Liver (tissue), 9 donors: ENCODE data around the gene CAMSAP1. TPM values are rescaled to one million over a fixed set of nuclear protein-coding genes. Genes with fewer than 3 reads are reported as not detected.

Experiments
- DNase-seq: peaks from one replicate; pipeline ENCODE4 v3.0.0-alpha.2; 2017; ENCODE audit warnings: low spot score
- H3K27ac ChIP-seq, 2 donors: one replicate each; pipeline ENCODE4 v1.7.0; 2013; ENCODE audit warnings: inconsistent platforms in 2 of 2, low read length in 2 of 2, control low read depth in 1 of 2, low read depth in 1 of 2, mild to moderate bottlenecking in 1 of 2
- H3K27me3 ChIP-seq, 4 donors: one replicate each; pipeline versions ENCODE4 v1.6.1 to v1.7.0; 2013; ENCODE audit warnings: low read length in 3 of 4, inconsistent platforms in 1 of 4, mild to moderate bottlenecking in 1 of 4, moderate library complexity in 1 of 4; ENCODE audit not compliant: control insufficient read depth in 4 of 4, insufficient read depth in 4 of 4
- H3K36me3 ChIP-seq, 4 donors: one replicate each; pipeline versions ENCODE4 v1.6.1 to v1.7.0; 2013; ENCODE audit warnings: low read length in 3 of 4, mild to moderate bottlenecking in 3 of 4, low read depth in 1 of 4, moderate library complexity in 1 of 4; ENCODE audit not compliant: control insufficient read depth in 4 of 4, insufficient read depth in 3 of 4
- H3K4me1 ChIP-seq, 4 donors: one replicate each; pipeline versions ENCODE4 v1.6.1 to v1.7.0; 2013; ENCODE audit warnings: low read length in 3 of 4, mild to moderate bottlenecking in 3 of 4, moderate library complexity in 1 of 4; ENCODE audit not compliant: control insufficient read depth in 4 of 4, insufficient read depth in 4 of 4
- H3K4me3 ChIP-seq, 3 donors: one replicate each; pipeline versions ENCODE4 v1.6.1 to v1.7.0; 2013; ENCODE audit warnings: low read length in 3 of 3, control low read depth in 1 of 3, low read depth in 1 of 3, mild to moderate bottlenecking in 1 of 3
- H3K9ac ChIP-seq, 2 donors: one replicate each; pipeline ENCODE4 v1.7.0; 2013; ENCODE audit warnings: low read length in 2 of 2, mild to moderate bottlenecking in 2 of 2, moderate library complexity in 2 of 2, control low read depth in 1 of 2, low read depth in 1 of 2
- H3K9me3 ChIP-seq, 4 donors: one replicate each; pipeline versions ENCODE4 v1.6.1 to v1.7.0; 2013; ENCODE audit warnings: low read length in 3 of 4; ENCODE audit not compliant: control insufficient read depth in 4 of 4
- EGR1 ChIP-seq, 2 donors: IDR thresholded peaks; 2 replicates each; pipeline ENCODE4 v1.6.1; 2016 to 2018; ENCODE audit warnings: antibody characterized with exemption in 2 of 2, low read depth in 2 of 2
- FOXA1 ChIP-seq: IDR thresholded peaks from 2 replicates; pipeline ENCODE4 v1.6.1; 2016; ENCODE audit warnings: antibody characterized with exemption
- FOXA2 ChIP-seq: IDR thresholded peaks from 2 replicates; pipeline ENCODE4 v1.6.1; 2016; ENCODE audit warnings: antibody characterized with exemption
- GABPA ChIP-seq, 2 donors: IDR thresholded peaks in 1 of 2; conservative IDR thresholded peaks in 1 of 2; 2 replicates each; pipeline ENCODE4 v1.6.1; 2016; ENCODE audit warnings: antibody characterized with exemption in 2 of 2, mild to moderate bottlenecking in 1 of 2, moderate library complexity in 1 of 2
- HNF4A ChIP-seq, 2 donors: conservative IDR thresholded peaks; 2 replicates each; pipeline ENCODE4 v1.6.1; 2016; ENCODE audit warnings: antibody characterized with exemption in 2 of 2, mild to moderate bottlenecking in 2 of 2
- HNF4G ChIP-seq: IDR thresholded peaks from 2 replicates; pipeline ENCODE4 v1.6.1; 2016; ENCODE audit warnings: antibody characterized with exemption
- JUND ChIP-seq, 2 donors: IDR thresholded peaks; 2 replicates each; pipeline ENCODE4 v1.6.1; 2016; ENCODE audit warnings: antibody characterized with exemption in 2 of 2
- NR2F2 ChIP-seq: IDR thresholded peaks from 2 replicates; pipeline ENCODE4 v1.6.1; 2016; ENCODE audit warnings: antibody characterized with exemption
- RAD21 ChIP-seq, 2 donors: IDR thresholded peaks; 2 replicates each; pipeline ENCODE4 v1.6.1; 2016; ENCODE audit warnings: antibody characterized with exemption in 2 of 2, mild to moderate bottlenecking in 2 of 2
- RXRA ChIP-seq, 2 donors: IDR thresholded peaks; 2 replicates each; pipeline ENCODE4 v1.6.1; 2017 to 2018; ENCODE audit warnings: antibody characterized with exemption in 2 of 2, mild to moderate bottlenecking in 1 of 2
- SP1 ChIP-seq: IDR thresholded peaks from 2 replicates; pipeline ENCODE4 v1.6.1; 2018; ENCODE audit warnings: antibody characterized with exemption, mild to moderate bottlenecking
- TAF1 ChIP-seq: conservative IDR thresholded peaks from 2 replicates; pipeline ENCODE4 v1.6.1; 2016; ENCODE audit warnings: antibody characterized with exemption, mild to moderate bottlenecking
- YY1 ChIP-seq: IDR thresholded peaks from 2 replicates; pipeline ENCODE4 v1.6.1; 2016; ENCODE audit warnings: antibody characterized with exemption, mild to moderate bottlenecking
- WGBS: extraction: QIAGEN DNeasy Blood & Tissue Kit; methylation state at CpG from one replicate; pipeline ENCODE4 v1.1.7; 2013; 5-methylcytosine and 5-hydroxymethylcytosine counted together
- polyA plus RNA-seq, 2 donors: library from polyadenylated mRNA; stranded (reverse) in 1 of 2; unstranded in 1 of 2; fragments of 200-250 nt in 1 of 2; fragments of >200 nt in 1 of 2; fragmentation: Nextera tagmentation in 1 of 2; extraction: Ambion mirVana in 1 of 2; gene quantifications; one replicate each; pipeline versions ENCODE4 v1.2.1 to v1.2.3, GENCODE V29; 2013 to 2015
- total RNA-seq, 2 donors: library from RNA; depleted of rRNA; stranded (reverse); fragments of >200 nt; gene quantifications; one replicate each; pipeline ENCODE4 v1.2.3, GENCODE V29; 2014
- TF ChIP-seq, protein P1 (sequence below): fragments of 150-350 bp; IDR thresholded peaks from 2 replicates; pipeline ENCODE4 v1.5.1; 2017; ENCODE audit warnings: improper control_type of control experiment, low read depth, low read length; ENCODE audit not compliant: missing input control
- TF ChIP-seq, protein P2 (sequence below): IDR thresholded peaks from 2 replicates; pipeline ENCODE4 v1.6.1; 2016; ENCODE audit warnings: antibody characterized with exemption
- TF ChIP-seq, protein P3 (sequence below): IDR thresholded peaks from 2 replicates; pipeline ENCODE4 v1.6.1; 2016; ENCODE audit warnings: antibody characterized with exemption, mild to moderate bottlenecking
- TF ChIP-seq, protein P4 (sequence below): IDR thresholded peaks from 2 replicates; pipeline ENCODE4 v1.6.1; 2016; ENCODE audit warnings: antibody characterized with exemption
- TF ChIP-seq, protein P5 (sequence below): IDR thresholded peaks from 2 replicates; pipeline ENCODE4 v1.6.1; 2016; ENCODE audit warnings: antibody characterized with exemption
- donor health status: healthy.
- donor health status: healthy.
- donor health status: healthy.
- donor health status: healthy.
- donor health status: healthy.

CAMSAP1 gene
- total and polyA plus RNA-seq, 4 donors, result 0.97 to 6.4 (median 5.1) TPM

DNA sequence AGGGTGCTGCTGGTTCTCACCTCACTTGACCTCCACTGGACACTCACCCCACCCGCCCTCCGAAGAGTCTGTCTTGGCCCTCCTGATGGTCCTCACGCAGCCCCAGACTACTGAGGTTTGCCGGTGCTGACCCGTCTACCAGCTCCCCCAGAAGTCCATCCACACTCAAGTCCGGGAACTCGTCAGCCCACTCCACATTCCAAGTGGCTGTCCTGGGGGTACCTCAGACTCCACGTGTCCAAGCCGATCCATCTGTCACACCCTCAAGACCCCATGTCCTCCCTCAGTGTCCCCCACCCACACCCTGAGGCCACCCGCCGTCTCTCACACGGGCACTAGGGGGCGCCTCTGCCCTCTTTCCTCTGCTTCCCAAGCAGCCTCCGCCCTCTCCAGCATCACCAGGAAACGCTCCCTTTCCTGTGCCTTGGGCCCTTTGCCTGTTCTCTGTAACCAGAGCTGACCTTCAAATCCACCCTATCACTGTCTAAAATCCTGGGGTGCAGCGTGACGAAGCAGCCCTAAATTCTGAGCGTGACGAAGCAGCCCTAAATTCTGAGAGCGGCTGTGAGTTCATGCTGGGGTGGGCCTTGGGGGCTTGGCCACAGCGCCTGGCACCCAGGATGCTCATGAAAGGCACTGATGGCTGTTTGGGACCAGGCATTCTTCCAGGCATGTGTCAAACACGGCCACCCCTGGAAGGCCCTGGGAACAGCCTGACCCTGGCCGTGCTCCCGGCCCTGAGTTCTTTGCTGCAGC, 109.7 kb downstream of the CAMSAP1 start:
- WGBS, result 43% methylated on average over 24 of the region's 24 CpGs
- Histone ChIP-seq H3K4me1 (no peaks in the 10 kb centered on the region), H3K9ac (no peak overlapping the region), H3K9me3 (no peaks in the 10 kb centered on the region), H3K27ac (no peak overlapping the region), H3K27me3 (no peaks in the 10 kb centered on the region), H3K36me3 (no peaks in the 10 kb centered on the region), H3K4me3 (no peak overlapping the region)
- peak; percentile 44 for DNase-seq
- TF ChIP-seq, protein P1, sequence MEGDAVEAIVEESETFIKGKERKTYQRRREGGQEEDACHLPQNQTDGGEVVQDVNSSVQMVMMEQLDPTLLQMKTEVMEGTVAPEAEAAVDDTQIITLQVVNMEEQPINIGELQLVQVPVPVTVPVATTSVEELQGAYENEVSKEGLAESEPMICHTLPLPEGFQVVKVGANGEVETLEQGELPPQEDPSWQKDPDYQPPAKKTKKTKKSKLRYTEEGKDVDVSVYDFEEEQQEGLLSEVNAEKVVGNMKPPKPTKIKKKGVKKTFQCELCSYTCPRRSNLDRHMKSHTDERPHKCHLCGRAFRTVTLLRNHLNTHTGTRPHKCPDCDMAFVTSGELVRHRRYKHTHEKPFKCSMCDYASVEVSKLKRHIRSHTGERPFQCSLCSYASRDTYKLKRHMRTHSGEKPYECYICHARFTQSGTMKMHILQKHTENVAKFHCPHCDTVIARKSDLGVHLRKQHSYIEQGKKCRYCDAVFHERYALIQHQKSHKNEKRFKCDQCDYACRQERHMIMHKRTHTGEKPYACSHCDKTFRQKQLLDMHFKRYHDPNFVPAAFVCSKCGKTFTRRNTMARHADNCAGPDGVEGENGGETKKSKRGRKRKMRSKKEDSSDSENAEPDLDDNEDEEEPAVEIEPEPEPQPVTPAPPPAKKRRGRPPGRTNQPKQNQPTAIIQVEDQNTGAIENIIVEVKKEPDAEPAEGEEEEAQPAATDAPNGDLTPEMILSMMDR, result peak; percentile 27
- TF ChIP-seq HNF4G (no peak), SP1 (no peak), RAD21 (IDR thresholded peaks at IDR 0.05) (no peak), FOXA2 (no peak), JUND (IDR thresholded peaks at IDR 0.05) (no peak), NR2F2 (peak; percentile 51), HNF4A (conservative IDR thresholded peaks at IDR 0.05) (no peak), GABPA (IDR thresholded peaks at IDR 0.05 in 1 of 2, conservative IDR thresholded peaks at IDR 0.05 in 1 of 2) (no peak), YY1 (no peak), EGR1 (IDR thresholded peaks at IDR 0.05; ENCODE audit: low read depth in 2 of 2) (no peak)
- TF ChIP-seq, protein P2, sequence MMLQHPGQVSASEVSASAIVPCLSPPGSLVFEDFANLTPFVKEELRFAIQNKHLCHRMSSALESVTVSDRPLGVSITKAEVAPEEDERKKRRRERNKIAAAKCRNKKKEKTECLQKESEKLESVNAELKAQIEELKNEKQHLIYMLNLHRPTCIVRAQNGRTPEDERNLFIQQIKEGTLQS, result no peak

DNA sequence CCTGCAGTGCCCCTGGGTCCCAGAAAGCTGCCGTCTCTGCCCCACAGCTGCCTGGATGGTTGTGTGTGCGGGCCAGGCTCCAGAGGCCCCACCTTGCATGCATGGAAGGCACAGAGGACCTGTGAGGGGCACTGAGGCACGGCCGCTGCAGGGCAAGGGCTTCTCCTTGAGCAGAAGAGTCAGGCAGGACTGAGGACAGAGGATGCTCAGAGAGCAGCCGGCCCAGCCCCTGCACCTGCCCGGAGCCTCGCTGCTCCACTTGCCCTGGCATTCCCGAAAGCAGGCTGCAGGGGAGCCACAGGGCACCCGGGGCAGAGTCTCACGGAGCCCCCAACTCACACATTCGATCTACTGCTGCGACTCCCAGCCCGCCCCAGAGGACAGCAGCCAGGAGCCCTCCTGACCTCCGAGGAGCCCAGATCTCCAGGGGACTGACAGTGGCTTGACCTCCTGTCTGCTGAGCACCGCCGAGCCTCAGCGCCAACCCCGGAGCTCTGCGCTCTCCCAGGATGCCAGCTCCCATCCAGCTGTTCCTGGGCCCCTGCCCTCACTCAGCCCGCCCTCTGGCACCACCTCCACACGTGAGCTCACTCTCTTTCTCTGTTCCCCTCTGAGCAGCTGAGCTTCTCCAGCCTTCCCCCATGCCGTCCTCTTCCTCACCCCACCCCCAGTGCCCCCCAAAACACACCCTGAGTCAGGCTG, 110.4 kb downstream of the CAMSAP1 start:
- DNase-seq, result no peak
- Histone ChIP-seq H3K9me3 (no peaks in the 10 kb centered on the region), H3K4me3 (no peak overlapping the region), H3K9ac (no peak overlapping the region), H3K36me3 (no peaks in the 10 kb centered on the region), H3K4me1 (no peaks in the 10 kb centered on the region), H3K27me3 (no peaks in the 10 kb centered on the region), H3K27ac (no peak overlapping the region)
- WGBS, result 76% methylated on average over 22 of the region's 22 CpGs
- TF ChIP-seq FOXA2 (no peak), FOXA1 (no peak), GABPA (IDR thresholded peaks at IDR 0.05 in 1 of 2, conservative IDR thresholded peaks at IDR 0.05 in 1 of 2) (no peak), HNF4G (no peak), JUND (IDR thresholded peaks at IDR 0.05) (no peak), RAD21 (IDR thresholded peaks at IDR 0.05) (no peak), EGR1 (IDR thresholded peaks at IDR 0.05; ENCODE audit: low read depth in 2 of 2) (no peak), HNF4A (conservative IDR thresholded peaks at IDR 0.05) (no peak), YY1 (no peak), SP1 (no peak), TAF1 (no peak), NR2F2 (no peak), RXRA (IDR thresholded peaks at IDR 0.05) (no peak)
- TF ChIP-seq, protein P3, sequence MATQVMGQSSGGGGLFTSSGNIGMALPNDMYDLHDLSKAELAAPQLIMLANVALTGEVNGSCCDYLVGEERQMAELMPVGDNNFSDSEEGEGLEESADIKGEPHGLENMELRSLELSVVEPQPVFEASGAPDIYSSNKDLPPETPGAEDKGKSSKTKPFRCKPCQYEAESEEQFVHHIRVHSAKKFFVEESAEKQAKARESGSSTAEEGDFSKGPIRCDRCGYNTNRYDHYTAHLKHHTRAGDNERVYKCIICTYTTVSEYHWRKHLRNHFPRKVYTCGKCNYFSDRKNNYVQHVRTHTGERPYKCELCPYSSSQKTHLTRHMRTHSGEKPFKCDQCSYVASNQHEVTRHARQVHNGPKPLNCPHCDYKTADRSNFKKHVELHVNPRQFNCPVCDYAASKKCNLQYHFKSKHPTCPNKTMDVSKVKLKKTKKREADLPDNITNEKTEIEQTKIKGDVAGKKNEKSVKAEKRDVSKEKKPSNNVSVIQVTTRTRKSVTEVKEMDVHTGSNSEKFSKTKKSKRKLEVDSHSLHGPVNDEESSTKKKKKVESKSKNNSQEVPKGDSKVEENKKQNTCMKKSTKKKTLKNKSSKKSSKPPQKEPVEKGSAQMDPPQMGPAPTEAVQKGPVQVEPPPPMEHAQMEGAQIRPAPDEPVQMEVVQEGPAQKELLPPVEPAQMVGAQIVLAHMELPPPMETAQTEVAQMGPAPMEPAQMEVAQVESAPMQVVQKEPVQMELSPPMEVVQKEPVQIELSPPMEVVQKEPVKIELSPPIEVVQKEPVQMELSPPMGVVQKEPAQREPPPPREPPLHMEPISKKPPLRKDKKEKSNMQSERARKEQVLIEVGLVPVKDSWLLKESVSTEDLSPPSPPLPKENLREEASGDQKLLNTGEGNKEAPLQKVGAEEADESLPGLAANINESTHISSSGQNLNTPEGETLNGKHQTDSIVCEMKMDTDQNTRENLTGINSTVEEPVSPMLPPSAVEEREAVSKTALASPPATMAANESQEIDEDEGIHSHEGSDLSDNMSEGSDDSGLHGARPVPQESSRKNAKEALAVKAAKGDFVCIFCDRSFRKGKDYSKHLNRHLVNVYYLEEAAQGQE, result no peak
- TF ChIP-seq, protein P4, sequence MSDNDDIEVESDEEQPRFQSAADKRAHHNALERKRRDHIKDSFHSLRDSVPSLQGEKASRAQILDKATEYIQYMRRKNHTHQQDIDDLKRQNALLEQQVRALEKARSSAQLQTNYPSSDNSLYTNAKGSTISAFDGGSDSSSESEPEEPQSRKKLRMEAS, result no peak
- TF ChIP-seq, protein P1, result no peak
- TF ChIP-seq, protein P2, result no peak
- TF ChIP-seq, protein P5, sequence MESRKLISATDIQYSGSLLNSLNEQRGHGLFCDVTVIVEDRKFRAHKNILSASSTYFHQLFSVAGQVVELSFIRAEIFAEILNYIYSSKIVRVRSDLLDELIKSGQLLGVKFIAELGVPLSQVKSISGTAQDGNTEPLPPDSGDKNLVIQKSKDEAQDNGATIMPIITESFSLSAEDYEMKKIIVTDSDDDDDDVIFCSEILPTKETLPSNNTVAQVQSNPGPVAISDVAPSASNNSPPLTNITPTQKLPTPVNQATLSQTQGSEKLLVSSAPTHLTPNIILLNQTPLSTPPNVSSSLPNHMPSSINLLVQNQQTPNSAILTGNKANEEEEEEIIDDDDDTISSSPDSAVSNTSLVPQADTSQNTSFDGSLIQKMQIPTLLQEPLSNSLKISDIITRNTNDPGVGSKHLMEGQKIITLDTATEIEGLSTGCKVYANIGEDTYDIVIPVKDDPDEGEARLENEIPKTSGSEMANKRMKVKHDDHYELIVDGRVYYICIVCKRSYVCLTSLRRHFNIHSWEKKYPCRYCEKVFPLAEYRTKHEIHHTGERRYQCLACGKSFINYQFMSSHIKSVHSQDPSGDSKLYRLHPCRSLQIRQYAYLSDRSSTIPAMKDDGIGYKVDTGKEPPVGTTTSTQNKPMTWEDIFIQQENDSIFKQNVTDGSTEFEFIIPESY, result no peak
